ENCODE data around the gene ARHGDIA.

Gene ARHGDIA

DNA sequence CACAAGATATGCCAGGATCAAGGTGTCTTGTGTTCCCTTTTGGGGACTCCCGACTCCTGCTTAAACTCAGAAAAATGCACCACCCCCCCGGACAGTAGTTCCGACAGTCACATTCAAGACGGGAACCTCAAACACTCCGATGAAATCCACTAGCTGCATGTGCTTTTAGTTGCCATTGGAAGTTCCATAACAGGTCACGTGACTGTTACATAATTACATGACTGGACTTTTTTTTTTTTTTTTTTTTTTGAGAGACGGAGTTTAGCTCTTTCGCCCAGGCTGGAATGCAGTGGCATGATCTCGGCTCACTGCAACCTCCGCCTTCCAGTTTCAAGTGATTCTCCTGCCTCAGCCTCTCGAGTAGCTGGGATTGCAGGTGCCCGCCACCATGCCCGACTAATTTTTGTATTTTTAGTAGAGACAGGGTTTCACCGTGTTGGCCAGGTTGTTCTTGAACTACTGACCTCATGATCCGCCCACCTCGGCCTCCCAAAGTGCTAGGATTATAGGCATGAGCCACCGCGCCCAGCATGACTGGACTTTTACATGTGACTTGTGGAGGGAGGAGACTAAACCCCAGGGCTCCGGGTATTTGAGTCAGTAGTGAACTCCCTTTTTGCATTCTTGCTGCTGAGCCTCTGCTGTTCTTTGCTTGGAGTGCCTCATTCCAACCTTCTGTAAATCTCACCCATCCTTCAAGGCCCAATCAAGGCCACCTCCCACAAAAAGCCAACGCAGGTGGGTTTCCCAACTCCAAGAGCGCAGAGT, 45.3 kb upstream of the ARHGDIA start:
- DNase-seq = peak; percentile 83 to 87
- peaks cover 2% of the 10 kb centered on the region for H3K9me3 ChIP-seq (ENCODE audit: insufficient read depth, low read depth, low read length)
- no peak overlapping the region for H2BK5ac ChIP-seq (ENCODE audit: low read depth, low read length, poor library complexity)
- H3K18ac ChIP-seq (ENCODE audit: low read length) = no peak overlapping the region
- H3K9ac ChIP-seq (ENCODE audit: low read length) = no peak overlapping the region
- no peak overlapping the region for H3K23ac ChIP-seq (ENCODE audit: low read length)
- H3K36me3 ChIP-seq (ENCODE audit: control insufficient read depth in 1 of 2, insufficient read depth in 2 of 2, low read length in 2 of 2) = peaks cover 63 to 66% of the 10 kb centered on the region in 2 experiments
- H3K27ac ChIP-seq (ENCODE audit: low read depth, low read length) = no peak overlapping the region
- H3K14ac ChIP-seq (ENCODE audit: low read length) = no peak overlapping the region
- no peaks in the 10 kb centered on the region for H3K27me3 ChIP-seq (ENCODE audit: insufficient read depth, low read length)
- peak overlapping the region; percentile 95 for H3K4me2 ChIP-seq (ENCODE audit: low read length)
- H2AK5ac ChIP-seq (ENCODE audit: low read length) = no peak overlapping the region
- peaks cover 5% of the 10 kb centered on the region for H3K79me1 ChIP-seq (ENCODE audit: low read length)
- H2BK120ac ChIP-seq (ENCODE audit: insufficient read depth, low read length, poor library complexity) = no peak overlapping the region
- H2BK12ac ChIP-seq (ENCODE audit: low read length) = no peak overlapping the region
- peak overlapping the region; percentile 20 for H3K4ac ChIP-seq (ENCODE audit: low read depth, low read length)
- peaks cover 0 to 5% of the 10 kb centered on the region in 2 experiments for H3K4me1 ChIP-seq (ENCODE audit: control insufficient read depth in 1 of 2, insufficient read depth in 2 of 2, low read length in 2 of 2)
- H4K12ac ChIP-seq (ENCODE audit: low read depth, low read length) = no peak overlapping the region
- H3K79me2 ChIP-seq (ENCODE audit: control insufficient read depth, insufficient read depth, low read length, poor library complexity) = peaks cover 5% of the 10 kb centered on the region
- WGBS (ENCODE audit: extremely low coverage, insufficient coverage, insufficient read length) = no CpG with 5 or more reads among the region's 21 CpGs
- H4K91ac ChIP-seq (ENCODE audit: low read depth, low read length) = no peak overlapping the region
- no peak overlapping the region for H2AFZ ChIP-seq (ENCODE audit: insufficient read depth, low read length, poor library complexity)
- H3K4me3 ChIP-seq (ENCODE audit: low read depth, low read length) = no peak overlapping the region
- no peak overlapping the region for H4K8ac ChIP-seq (ENCODE audit: low read depth, low read length)

- Histone ChIP-seq H2BK120ac (ENCODE audit: insufficient read depth, low read length, poor library complexity) (no peak overlapping the region), H2BK12ac (ENCODE audit: low read length) (no peak overlapping the region), H3K4me3 (ENCODE audit: low read depth, low read length) (no peak overlapping the region), H3K23ac (ENCODE audit: low read length) (no peak overlapping the region), H3K36me3 (ENCODE audit: control insufficient read depth in 1 of 2, insufficient read depth in 2 of 2, low read length in 2 of 2) (peaks cover 53 to 56% of the 10 kb centered on the region in 2 experiments), H3K4me1 (ENCODE audit: control insufficient read depth in 1 of 2, insufficient read depth in 2 of 2, low read length in 2 of 2) (peaks cover 2 to 6% of the 10 kb centered on the region in 2 experiments), H3K4ac (ENCODE audit: low read depth, low read length) (no peak overlapping the region), H3K9ac (ENCODE audit: low read length) (no peak overlapping the region), H4K8ac (ENCODE audit: low read depth, low read length) (no peak overlapping the region), H2AK5ac (ENCODE audit: low read length) (no peak overlapping the region), H3K4me2 (ENCODE audit: low read length) (no peak overlapping the region), H3K79me2 (ENCODE audit: control insufficient read depth, insufficient read depth, low read length, poor library complexity) (peaks cover 8% of the 10 kb centered on the region), H4K91ac (ENCODE audit: low read depth, low read length) (no peak overlapping the region), H4K12ac (ENCODE audit: low read depth, low read length) (no peak overlapping the region), H2BK5ac (ENCODE audit: low read depth, low read length, poor library complexity) (no peak overlapping the region), H3K27ac (ENCODE audit: low read depth, low read length) (no peak overlapping the region), H3K79me1 (ENCODE audit: low read length) (peaks cover 9% of the 10 kb centered on the region), H2AFZ (ENCODE audit: insufficient read depth, low read length, poor library complexity) (no peak overlapping the region), H3K9me3 (ENCODE audit: insufficient read depth, low read depth, low read length) (no peaks in the 10 kb centered on the region), H3K18ac (ENCODE audit: low read length) (no peak overlapping the region), H3K14ac (ENCODE audit: low read length) (no peak overlapping the region), H3K27me3 (ENCODE audit: insufficient read depth, low read length) (no peaks in the 10 kb centered on the region)
- no CpG with 5 or more reads among the region's 12 CpGs for WGBS (ENCODE audit: extremely low coverage, insufficient coverage, insufficient read length)
- DNase-seq = no peak
Measured at GRCh38 chr17:81915331-81915730, 44.2 kb upstream of the ARHGDIA start.

DNA sequence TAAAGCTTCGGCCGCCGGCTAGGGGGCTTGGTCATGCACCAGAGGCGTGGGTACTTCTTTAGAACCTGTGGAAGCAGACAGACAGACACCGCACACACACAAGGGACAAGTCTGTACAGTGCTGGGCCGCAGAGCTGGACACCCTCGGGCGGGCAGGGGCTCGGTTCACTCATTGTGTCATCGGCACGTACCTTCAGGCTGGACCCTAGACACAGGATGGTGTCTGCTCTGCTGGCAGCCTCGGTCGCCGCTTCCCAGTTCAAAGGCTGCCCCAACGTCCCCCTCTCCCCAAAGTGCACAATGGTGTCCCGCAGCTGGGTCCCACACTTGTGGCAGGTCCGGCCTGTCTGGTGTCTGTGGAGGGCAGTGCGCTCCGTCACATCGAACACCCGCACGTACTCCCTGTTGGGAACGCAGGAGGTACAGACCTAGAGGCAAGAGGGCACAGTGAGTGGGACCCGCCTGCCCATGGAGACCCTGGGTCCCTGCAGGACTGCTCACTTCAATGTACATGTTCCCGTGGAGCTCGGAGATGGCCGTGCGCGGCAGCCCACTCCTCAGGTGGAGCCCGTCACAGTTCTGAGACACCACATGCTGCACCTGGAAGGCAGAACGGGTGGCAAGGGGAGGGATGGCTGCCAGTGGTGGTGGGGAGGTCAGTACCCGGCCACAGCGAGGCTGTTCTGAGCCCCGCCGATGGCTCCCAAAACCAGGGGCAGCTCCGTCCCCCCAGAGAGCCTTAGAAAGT, 43.1 kb upstream of the ARHGDIA start:
- H3K9me3 ChIP-seq (ENCODE audit: insufficient read depth, low read depth, low read length) = no peaks in the 10 kb centered on the region
- no peak overlapping the region for H2BK12ac ChIP-seq (ENCODE audit: low read length)
- no peak overlapping the region for H4K8ac ChIP-seq (ENCODE audit: low read depth, low read length)
- peaks cover 9% of the 10 kb centered on the region for H3K79me1 ChIP-seq (ENCODE audit: low read length)
- H2BK5ac ChIP-seq (ENCODE audit: low read depth, low read length, poor library complexity) = no peak overlapping the region
- H3K4me1 ChIP-seq (ENCODE audit: control insufficient read depth in 1 of 2, insufficient read depth in 2 of 2, low read length in 2 of 2) = peaks cover 6 to 11% of the 10 kb centered on the region in 2 experiments
- H2BK120ac ChIP-seq (ENCODE audit: insufficient read depth, low read length, poor library complexity) = no peak overlapping the region
- H3K27ac ChIP-seq (ENCODE audit: low read depth, low read length) = no peak overlapping the region
- no peak for DNase-seq
- H3K4me2 ChIP-seq (ENCODE audit: low read length) = no peak overlapping the region
- no peak overlapping the region for H3K9ac ChIP-seq (ENCODE audit: low read length)
- no peak overlapping the region for H2AK5ac ChIP-seq (ENCODE audit: low read length)
- no peak overlapping the region for H3K14ac ChIP-seq (ENCODE audit: low read length)
- no peak overlapping the region for H3K18ac ChIP-seq (ENCODE audit: low read length)
- no peaks in the 10 kb centered on the region for H3K27me3 ChIP-seq (ENCODE audit: insufficient read depth, low read length)
- H3K36me3 ChIP-seq (ENCODE audit: control insufficient read depth in 1 of 2, insufficient read depth in 2 of 2, low read length in 2 of 2) = peaks cover 47 to 49% of the 10 kb centered on the region in 2 experiments
- peak overlapping the region; percentile 30 for H3K4me3 ChIP-seq (ENCODE audit: low read depth, low read length)
- no peak overlapping the region for H4K91ac ChIP-seq (ENCODE audit: low read depth, low read length)
- no peak overlapping the region for H3K4ac ChIP-seq (ENCODE audit: low read depth, low read length)
- no CpG with 5 or more reads among the region's 36 CpGs for WGBS (ENCODE audit: extremely low coverage, insufficient coverage, insufficient read length)
- H2AFZ ChIP-seq (ENCODE audit: insufficient read depth, low read length, poor library complexity) = no peak overlapping the region
- H3K79me2 ChIP-seq (ENCODE audit: control insufficient read depth, insufficient read depth, low read length, poor library complexity) = peaks cover 10% of the 10 kb centered on the region
- no peak overlapping the region for H4K12ac ChIP-seq (ENCODE audit: low read depth, low read length)
- H3K23ac ChIP-seq (ENCODE audit: low read length) = no peak overlapping the region

DNA sequence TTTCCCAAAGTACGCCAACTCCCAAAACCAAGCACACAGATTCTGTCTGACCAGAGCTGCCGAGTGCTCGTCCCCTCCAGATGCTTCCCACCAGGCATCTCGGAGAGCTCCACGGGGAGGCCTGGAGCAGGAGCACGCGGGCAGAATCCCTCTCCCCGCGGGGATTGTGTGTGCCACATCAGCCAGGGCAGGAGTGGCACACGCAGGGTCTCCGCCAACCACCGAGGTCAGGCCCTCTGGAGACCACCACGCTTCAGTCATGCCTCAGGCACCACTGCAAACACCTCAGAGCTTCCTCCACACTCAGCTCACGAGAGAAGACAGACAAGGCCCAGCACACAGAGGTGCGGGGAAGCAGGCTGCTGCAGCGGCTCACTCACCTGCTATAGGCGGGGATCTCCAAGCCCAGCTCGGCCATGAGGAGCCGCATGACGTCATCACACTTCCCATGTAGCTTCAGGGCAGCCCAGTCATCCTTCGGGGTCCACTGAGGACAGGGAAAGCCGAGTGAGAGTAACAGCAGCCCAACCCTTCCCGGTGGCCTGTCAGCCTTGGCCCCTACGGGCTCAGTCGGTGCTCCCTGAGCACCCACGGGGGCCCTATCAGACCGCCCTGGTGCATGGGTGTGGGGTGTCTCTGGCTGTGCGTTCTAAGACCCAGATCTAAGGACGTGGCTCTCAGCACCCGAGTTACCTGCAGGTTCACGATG, 42.4 kb upstream of the ARHGDIA start:
- Histone ChIP-seq H2AK5ac (ENCODE audit: low read length) (no peak overlapping the region), H4K8ac (ENCODE audit: low read depth, low read length) (no peak overlapping the region), H3K27me3 (ENCODE audit: insufficient read depth, low read length) (no peaks in the 10 kb centered on the region), H3K14ac (ENCODE audit: low read length) (no peak overlapping the region), H3K27ac (ENCODE audit: low read depth, low read length) (no peak overlapping the region), H2AFZ (ENCODE audit: insufficient read depth, low read length, poor library complexity) (no peak overlapping the region), H3K9me3 (ENCODE audit: insufficient read depth, low read depth, low read length) (no peaks in the 10 kb centered on the region), H2BK120ac (ENCODE audit: insufficient read depth, low read length, poor library complexity) (no peak overlapping the region), H3K79me2 (ENCODE audit: control insufficient read depth, insufficient read depth, low read length, poor library complexity) (peaks cover 10% of the 10 kb centered on the region), H2BK5ac (ENCODE audit: low read depth, low read length, poor library complexity) (no peak overlapping the region), H3K4me2 (ENCODE audit: low read length) (no peak overlapping the region), H4K91ac (ENCODE audit: low read depth, low read length) (no peak overlapping the region), H3K9ac (ENCODE audit: low read length) (peak overlapping the region; percentile 9), H3K23ac (ENCODE audit: low read length) (no peak overlapping the region), H3K18ac (ENCODE audit: low read length) (no peak overlapping the region), H2BK12ac (ENCODE audit: low read length) (no peak overlapping the region), H3K4ac (ENCODE audit: low read depth, low read length) (no peak overlapping the region), H3K36me3 (ENCODE audit: control insufficient read depth in 1 of 2, insufficient read depth in 2 of 2, low read length in 2 of 2) (peaks cover 50% of the 10 kb centered on the region in 2 experiments), H3K4me1 (ENCODE audit: control insufficient read depth in 1 of 2, insufficient read depth in 2 of 2, low read length in 2 of 2) (peaks cover 6 to 11% of the 10 kb centered on the region in 2 experiments), H3K4me3 (ENCODE audit: low read depth, low read length) (no peak overlapping the region), H3K79me1 (ENCODE audit: low read length) (peaks cover 9% of the 10 kb centered on the region), H4K12ac (ENCODE audit: low read depth, low read length) (no peak overlapping the region)
- peak in 1 of 2 donors; percentile 17 for DNase-seq
- WGBS (ENCODE audit: extremely low coverage, insufficient coverage, insufficient read length) = no CpG with 5 or more reads among the region's 31 CpGs
